K562 (cell line): ENCODE data around the gene ZNF215. TPM values are rescaled to one million over a fixed set of nuclear protein-coding genes. Genes with fewer than 3 reads are reported as not detected.

ENCODE experiments used
- ATAC-seq: fragments of 200-7000 bp; cut with Tn5 transposase; 3 replicates; pipeline ENCODE4 v1.9.1; 2020; ENCODE audit warnings: moderate library complexity
- BruUV-seq: library from RNA; stranded (reverse); fragments of 400-500 nt; replicated peaks from 2 replicates; lab custom pipeline; 2021; lab: Mats Ljungman, UMichigan
- CTCF ChIA-PET: fragments of 300-600 bp; formaldehyde crosslinking; extraction: SDS; loops from one replicate; lab custom pipeline; 2021; ENCODE audit warnings: low intra/inter-chr PET ratio; lab: Yijun Ruan, JAX
- POLR2A ChIA-PET: fragments of 300-600, 350-650 bp; sonication (Branson Sonifier 250); formaldehyde crosslinking; extraction: SDS; loops from one replicate; lab custom pipeline; 2021; ENCODE audit warnings: antibody characterized with exemption, inconsistent platforms; lab: Yijun Ruan, JAX
- DNase-seq, 4 experiments: peaks; one replicate each; pipeline versions ENCODE4 v3.0.0 to v3.0.0-alpha.2; 2011 to 2018; ENCODE audit warnings: low spot score in 3 of 4, mixed read lengths in 3 of 4; ENCODE audit errors: extremely low read depth in 1 of 4
- FAIRE-seq: peaks from 2 replicates; lab custom pipeline; 2011; peaks lifted over from hg19 to GRCh38; lab: Jason Lieb, UNC
- H2AFZ ChIP-seq: 2 replicates; pipeline ENCODE4 v1.6.0; 2011; ENCODE audit warnings: low read depth, low read length, control low read depth, inconsistent platforms
- H3K27ac ChIP-seq: fragments of 200-600 bp; 3 replicates; pipeline ENCODE4 v1.8.0; 2011; ENCODE audit warnings: low read depth, mild to moderate bottlenecking, control low read depth, inconsistent platforms, low read length, moderate library complexity, mixed read lengths; ENCODE audit errors: extremely low read depth
- H3K27me3 ChIP-seq, 2 experiments: fragments of 300-600 bp in 1 of 2; 2 replicates in 1 of 2; 3 replicates in 1 of 2; pipeline versions ENCODE4 v1.6.0 to v1.8.0; 2011; ENCODE audit warnings: inconsistent platforms in 2 of 2, low read length in 2 of 2, mild to moderate bottlenecking in 1 of 2, mixed read lengths in 1 of 2, moderate library complexity in 1 of 2; ENCODE audit not compliant: control insufficient read depth in 2 of 2, insufficient read depth in 2 of 2
- H3K36me3 ChIP-seq: fragments of 300-600 bp; 3 replicates; pipeline ENCODE4 v1.8.0; 2011; ENCODE audit warnings: mild to moderate bottlenecking, low read length, inconsistent platforms; ENCODE audit not compliant: control insufficient read depth, insufficient read depth
- H3K4me1 ChIP-seq, 2 experiments: fragments of 200-600 bp in 1 of 2; replicated peaks in 1 of 2; 2 replicates in 1 of 2; 3 replicates in 1 of 2; pipeline versions ENCODE4 v1.5.1 to v1.8.0; 2011; ENCODE audit warnings: inconsistent platforms in 2 of 2, low read length in 2 of 2, mild to moderate bottlenecking in 1 of 2, mixed read lengths in 1 of 2, moderate library complexity in 1 of 2; ENCODE audit not compliant: control insufficient read depth in 2 of 2, insufficient read depth in 2 of 2
- H3K4me2 ChIP-seq: 2 replicates; pipeline ENCODE4 v1.6.1; 2011; ENCODE audit warnings: low read length, control low read depth, inconsistent platforms, mixed read lengths; ENCODE audit not compliant: insufficient read depth
- H3K4me3 ChIP-seq: fragments of 200-600 bp; sonication (generic), shearing (Covaris generic); 2 replicates; pipeline ENCODE4 v1.5.1; 2016; ENCODE audit warnings: control low read depth, inconsistent platforms
- H3K79me2 ChIP-seq: fragments of 200-600 bp; 3 replicates; pipeline ENCODE4 v1.8.0; 2011; ENCODE audit warnings: low read length, inconsistent platforms; ENCODE audit not compliant: control insufficient read depth, insufficient read depth
- H3K9ac ChIP-seq, 2 experiments: 2 replicates each; pipeline versions ENCODE4 v1.6.0 to v1.6.1; 2011; ENCODE audit warnings: low read depth in 2 of 2, low read length in 2 of 2, control low read depth in 1 of 2, inconsistent platforms in 1 of 2, mild to moderate bottlenecking in 1 of 2, mixed read lengths in 1 of 2; ENCODE audit not compliant: insufficient read depth in 1 of 2
- H3K9me1 ChIP-seq: one replicate; pipeline ENCODE4 v1.6.0; 2011; ENCODE audit warnings: inconsistent platforms, mild to moderate bottlenecking, low read length, moderate library complexity; ENCODE audit not compliant: control insufficient read depth, insufficient read depth
- H3K9me3 ChIP-seq: replicated peaks from 2 replicates; pipeline ENCODE4 v1.5.1; 2011; ENCODE audit warnings: low read depth, low read length, inconsistent platforms; ENCODE audit not compliant: control insufficient read depth, insufficient read depth
- H4K20me1 ChIP-seq: replicated peaks from 2 replicates; pipeline ENCODE4 v1.6.1; 2011; ENCODE audit warnings: low read length, inconsistent platforms, mixed read lengths; ENCODE audit not compliant: control insufficient read depth, insufficient read depth
- HCFC1 ChIP-seq: IDR thresholded peaks from 2 replicates; pipeline ENCODE4 v1.6.1; 2012; ENCODE audit warnings: low read depth, low read length, improper control_type of control experiment
- HMG20A ChIP-seq: fragments of 450-650 bp; formaldehyde crosslinking; conservative IDR thresholded peaks from 2 replicates; pipeline ENCODE4 v1.4.0; 2020; ENCODE audit warnings: mild to moderate bottlenecking, mixed read lengths
- MXI1 ChIP-seq: IDR thresholded peaks from 2 replicates; pipeline ENCODE4 v1.6.1; 2011; ENCODE audit warnings: low read depth, mild to moderate bottlenecking, improper control_type of control experiment, low read length
- WGBS: fragments of 100-300 bp; shearing (Covaris generic); methylation state at CpG from one replicate; pipeline ENCODE4 v1.1.6; 2016; ENCODE audit warnings: low coverage, mixed read lengths; ENCODE audit not compliant: insufficient coverage; ENCODE audit errors: missing lambda C conversion rate; 5-methylcytosine and 5-hydroxymethylcytosine counted together
- in situ Hi-C: fragments of 300-500 bp; cut with MboI; formaldehyde crosslinking; loops from 4 replicates; pipeline ENCODE4 v1.15.0; 2018; ENCODE audit warnings: inconsistent platforms, mixed read lengths
- intact Hi-C: fragments of 100-400 bp; cut with micrococcal nuclease; formaldehyde crosslinking; loops from 2 replicates; pipeline ENCODE4 v1.14.2; 2022
- polyA plus RNA-seq, 8 experiments: library from polyadenylated mRNA; depleted of rRNA in 4 of 8; stranded (reverse) in 5 of 8; unstranded in 3 of 8; fragments of >200 nt; fragmentation: Nextera tagmentation in 2 of 8; fragmentation: Illumina TruSeq in 1 of 8; extraction: Ambion mirVana in 2 of 8; extraction: Trizol in 1 of 8; gene quantifications; 2 replicates each; pipeline versions ENCODE4 v1.2.1 to v1.2.3, GENCODE V29; 2011 to 2014; ENCODE audit warnings: inconsistent platforms in 1 of 8, missing spikeins in 1 of 8
- total RNA-seq, 7 experiments: library from RNA; depleted of rRNA in 6 of 7; stranded (reverse); fragments of >200 nt in 6 of 7; fragmentation: Illumina TruSeq in 2 of 7; extraction: Trizol in 2 of 7; gene quantifications; 2 replicates each; pipeline versions ENCODE4 v1.2.1 to v1.2.3, GENCODE V29; 2011 to 2021; ENCODE audit warnings: low replicate concordance in 1 of 7
- TF ChIP-seq, protein P1 (sequence below): fragments of 250-450 bp; sonication (Bioruptor Pico); IDR thresholded peaks from 2 replicates; pipeline ENCODE4 v1.8.0; 2022; ENCODE audit warnings: inconsistent platforms, mild to moderate bottlenecking, moderate library complexity, borderline replicate concordance
- TF ChIP-seq, protein P2 (sequence below), 2 experiments: fragments of 450-650 bp; IDR thresholded peaks; 2 replicates each; pipeline ENCODE4 v1.6.1; 2018; ENCODE audit warnings: mild to moderate bottlenecking in 2 of 2, low read depth in 1 of 2; ENCODE audit not compliant: partially characterized antibody in 2 of 2
- TF ChIP-seq, protein P3 (sequence below): IDR thresholded peaks from 3 replicates; pipeline ENCODE4 v1.6.1; 2011; ENCODE audit warnings: borderline replicate concordance, mild to moderate bottlenecking; ENCODE audit not compliant: insufficient read length, insufficient read depth

Gene ZNF215
- total and polyA plus RNA-seq, 9 of the 15 experiments (the other 6 are each of a cell fraction or from before 2014, with no cell fraction given) = 11.2 to 19.1 (median 14.2) TPM

DNA sequence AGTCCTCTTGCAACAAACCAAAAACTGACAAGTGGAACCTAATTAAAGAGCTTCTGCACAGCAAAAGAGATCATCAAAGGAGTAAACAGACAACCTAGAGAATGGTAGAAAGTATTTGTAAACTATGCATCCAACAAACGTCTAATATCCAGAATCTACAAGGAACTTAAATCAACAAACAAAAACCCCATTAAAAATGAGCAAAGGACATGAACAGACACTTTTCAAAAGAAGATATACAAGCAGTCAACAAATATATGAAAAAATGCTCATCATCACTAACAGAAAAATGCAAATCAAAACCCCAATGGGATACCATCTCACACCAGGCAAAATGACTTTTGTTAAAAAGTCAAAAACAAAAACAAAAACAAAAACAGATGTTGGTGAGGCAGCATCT lies 60.3 kb downstream of the ZNF215 start:
- in situ Hi-C loops = no loop called here
- Histone ChIP-seq H3K27ac (no peak overlapping the region), H3K9me1 (no peaks in the 10 kb centered on the region), H3K4me2 (no peak overlapping the region), H3K79me2 (no peaks in the 10 kb centered on the region), H3K36me3 (no peaks in the 10 kb centered on the region; the same call in 2 of the 3 replicates), H4K20me1 (no peaks in the 10 kb centered on the region), H3K9me3 (no peaks in the 10 kb centered on the region), H2AFZ (no peak overlapping the region), H3K27me3 (no peaks in the 10 kb centered on the region), H3K4me1 (peaks cover 0 to 4% of the 10 kb centered on the region in 2 experiments; a peak in 1 of 5 replicates), H3K4me3 (no peak overlapping the region), H3K9ac (no peak overlapping the region)
- TF ChIP-seq, protein P1, sequence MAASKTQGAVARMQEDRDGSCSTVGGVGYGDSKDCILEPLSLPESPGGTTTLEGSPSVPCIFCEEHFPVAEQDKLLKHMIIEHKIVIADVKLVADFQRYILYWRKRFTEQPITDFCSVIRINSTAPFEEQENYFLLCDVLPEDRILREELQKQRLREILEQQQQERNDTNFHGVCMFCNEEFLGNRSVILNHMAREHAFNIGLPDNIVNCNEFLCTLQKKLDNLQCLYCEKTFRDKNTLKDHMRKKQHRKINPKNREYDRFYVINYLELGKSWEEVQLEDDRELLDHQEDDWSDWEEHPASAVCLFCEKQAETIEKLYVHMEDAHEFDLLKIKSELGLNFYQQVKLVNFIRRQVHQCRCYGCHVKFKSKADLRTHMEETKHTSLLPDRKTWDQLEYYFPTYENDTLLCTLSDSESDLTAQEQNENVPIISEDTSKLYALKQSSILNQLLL (CRISPR knock-in tag) = no peak
- TF ChIP-seq MXI1 (no peak), HMG20A (no peak), HCFC1 (no peak)
- TF ChIP-seq, protein P2, sequence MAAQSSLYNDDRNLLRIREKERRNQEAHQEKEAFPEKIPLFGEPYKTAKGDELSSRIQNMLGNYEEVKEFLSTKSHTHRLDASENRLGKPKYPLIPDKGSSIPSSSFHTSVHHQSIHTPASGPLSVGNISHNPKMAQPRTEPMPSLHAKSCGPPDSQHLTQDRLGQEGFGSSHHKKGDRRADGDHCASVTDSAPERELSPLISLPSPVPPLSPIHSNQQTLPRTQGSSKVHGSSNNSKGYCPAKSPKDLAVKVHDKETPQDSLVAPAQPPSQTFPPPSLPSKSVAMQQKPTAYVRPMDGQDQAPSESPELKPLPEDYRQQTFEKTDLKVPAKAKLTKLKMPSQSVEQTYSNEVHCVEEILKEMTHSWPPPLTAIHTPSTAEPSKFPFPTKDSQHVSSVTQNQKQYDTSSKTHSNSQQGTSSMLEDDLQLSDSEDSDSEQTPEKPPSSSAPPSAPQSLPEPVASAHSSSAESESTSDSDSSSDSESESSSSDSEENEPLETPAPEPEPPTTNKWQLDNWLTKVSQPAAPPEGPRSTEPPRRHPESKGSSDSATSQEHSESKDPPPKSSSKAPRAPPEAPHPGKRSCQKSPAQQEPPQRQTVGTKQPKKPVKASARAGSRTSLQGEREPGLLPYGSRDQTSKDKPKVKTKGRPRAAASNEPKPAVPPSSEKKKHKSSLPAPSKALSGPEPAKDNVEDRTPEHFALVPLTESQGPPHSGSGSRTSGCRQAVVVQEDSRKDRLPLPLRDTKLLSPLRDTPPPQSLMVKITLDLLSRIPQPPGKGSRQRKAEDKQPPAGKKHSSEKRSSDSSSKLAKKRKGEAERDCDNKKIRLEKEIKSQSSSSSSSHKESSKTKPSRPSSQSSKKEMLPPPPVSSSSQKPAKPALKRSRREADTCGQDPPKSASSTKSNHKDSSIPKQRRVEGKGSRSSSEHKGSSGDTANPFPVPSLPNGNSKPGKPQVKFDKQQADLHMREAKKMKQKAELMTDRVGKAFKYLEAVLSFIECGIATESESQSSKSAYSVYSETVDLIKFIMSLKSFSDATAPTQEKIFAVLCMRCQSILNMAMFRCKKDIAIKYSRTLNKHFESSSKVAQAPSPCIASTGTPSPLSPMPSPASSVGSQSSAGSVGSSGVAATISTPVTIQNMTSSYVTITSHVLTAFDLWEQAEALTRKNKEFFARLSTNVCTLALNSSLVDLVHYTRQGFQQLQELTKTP (IDR thresholded peaks at IDR 0.05; ENCODE audit: low read depth in 1 of 2, partially characterized antibody in 2 of 2) = peak in 1 of 2 experiments; percentile 84
- TF ChIP-seq, protein P3, sequence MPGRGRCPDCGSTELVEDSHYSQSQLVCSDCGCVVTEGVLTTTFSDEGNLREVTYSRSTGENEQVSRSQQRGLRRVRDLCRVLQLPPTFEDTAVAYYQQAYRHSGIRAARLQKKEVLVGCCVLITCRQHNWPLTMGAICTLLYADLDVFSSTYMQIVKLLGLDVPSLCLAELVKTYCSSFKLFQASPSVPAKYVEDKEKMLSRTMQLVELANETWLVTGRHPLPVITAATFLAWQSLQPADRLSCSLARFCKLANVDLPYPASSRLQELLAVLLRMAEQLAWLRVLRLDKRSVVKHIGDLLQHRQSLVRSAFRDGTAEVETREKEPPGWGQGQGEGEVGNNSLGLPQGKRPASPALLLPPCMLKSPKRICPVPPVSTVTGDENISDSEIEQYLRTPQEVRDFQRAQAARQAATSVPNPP = no peak
- no peak for FAIRE-seq
- intact Hi-C loops = no loop called here
- DNase-seq = no peak
- ChIA-PET CTCF (no interaction called here), POLR2A (no interaction called here)
- BruUV-seq = no TSS peak
- no peak for ATAC-seq
- 5% methylated on average over 1 of the region's 1 CpG for WGBS
